ENCODE data around the gene ISG15. TPM values are rescaled to one million over a fixed set of nuclear protein-coding genes. Genes with fewer than 3 reads are reported as not detected.
A peak's percentile ranks its signal among the peaks of the same experiment; 100 is the strongest.

Gene ISG15
- total and polyA plus RNA-seq, 2 of the 13 experiments (the other 11 are each of a cell fraction or from before 2014, with no cell fraction given) = 42.1 to 54.9 TPM

DNA sequence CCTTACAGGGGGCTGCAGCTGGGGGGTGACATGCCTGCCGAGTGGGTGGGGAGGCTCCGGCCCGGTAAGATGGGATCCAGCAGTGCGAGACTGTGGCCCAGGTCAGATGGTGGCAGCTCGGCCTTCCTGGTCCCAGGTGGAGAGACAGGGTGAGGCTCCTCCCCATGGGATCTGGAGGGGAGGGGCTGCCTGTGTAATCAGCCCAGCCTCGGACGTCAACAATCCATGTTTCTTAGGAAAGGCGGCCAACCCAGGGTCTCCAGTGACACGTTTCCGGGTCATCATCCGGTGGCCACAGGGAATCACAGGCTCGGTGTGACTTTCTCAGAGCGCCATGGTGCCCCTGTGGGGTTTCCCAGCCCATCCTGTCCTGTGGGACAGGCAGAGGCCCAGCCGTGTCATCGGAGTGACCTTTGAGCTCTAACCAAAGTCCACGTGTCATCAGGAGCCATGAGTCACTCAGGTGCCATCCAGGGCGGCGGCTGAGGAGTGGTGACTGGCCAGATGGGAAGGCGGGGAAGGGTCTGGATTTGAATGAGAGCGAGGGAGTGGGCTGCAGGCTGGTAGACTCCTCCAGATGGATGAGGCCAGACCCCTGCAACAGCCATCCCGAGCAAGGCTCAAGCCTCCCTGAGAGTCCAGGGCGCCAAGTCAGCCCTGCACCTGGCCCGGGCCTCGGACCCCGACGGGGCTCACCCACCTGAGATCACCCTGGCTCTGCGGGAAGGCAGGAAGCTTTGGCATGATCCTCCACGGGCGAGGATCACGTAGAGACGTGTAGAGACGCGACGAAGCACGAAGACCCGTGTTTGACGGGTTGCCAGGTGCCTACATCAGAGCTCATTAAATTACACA, 6.8 kb upstream of the ISG15 start (continued):
- TF ChIP-seq, protein P1, sequence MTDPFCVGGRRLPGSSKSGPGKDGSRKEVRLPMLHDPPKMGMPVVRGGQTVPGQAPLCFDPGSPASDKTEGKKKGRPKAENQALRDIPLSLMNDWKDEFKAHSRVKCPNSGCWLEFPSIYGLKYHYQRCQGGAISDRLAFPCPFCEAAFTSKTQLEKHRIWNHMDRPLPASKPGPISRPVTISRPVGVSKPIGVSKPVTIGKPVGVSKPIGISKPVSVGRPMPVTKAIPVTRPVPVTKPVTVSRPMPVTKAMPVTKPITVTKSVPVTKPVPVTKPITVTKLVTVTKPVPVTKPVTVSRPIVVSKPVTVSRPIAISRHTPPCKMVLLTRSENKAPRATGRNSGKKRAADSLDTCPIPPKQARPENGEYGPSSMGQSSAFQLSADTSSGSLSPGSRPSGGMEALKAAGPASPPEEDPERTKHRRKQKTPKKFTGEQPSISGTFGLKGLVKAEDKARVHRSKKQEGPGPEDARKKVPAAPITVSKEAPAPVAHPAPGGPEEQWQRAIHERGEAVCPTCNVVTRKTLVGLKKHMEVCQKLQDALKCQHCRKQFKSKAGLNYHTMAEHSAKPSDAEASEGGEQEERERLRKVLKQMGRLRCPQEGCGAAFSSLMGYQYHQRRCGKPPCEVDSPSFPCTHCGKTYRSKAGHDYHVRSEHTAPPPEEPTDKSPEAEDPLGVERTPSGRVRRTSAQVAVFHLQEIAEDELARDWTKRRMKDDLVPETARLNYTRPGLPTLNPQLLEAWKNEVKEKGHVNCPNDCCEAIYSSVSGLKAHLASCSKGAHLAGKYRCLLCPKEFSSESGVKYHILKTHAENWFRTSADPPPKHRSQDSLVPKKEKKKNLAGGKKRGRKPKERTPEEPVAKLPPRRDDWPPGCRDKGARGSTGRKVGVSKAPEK (CRISPR knock-in tag; IDR thresholded peaks at IDR 0.05; ENCODE audit: borderline replicate concordance) = no peak
- TF ChIP-seq YY1 (IDR thresholded peaks at IDR 0.05; ENCODE audit: insufficient read depth, insufficient replicate concordance, low read depth, low read length) = peak; percentile 78
- 0 out of 2 replicates have a peak, but pooled peaks have one; percentile 31 for TF ChIP-seq MZF1 (CRISPR knock-in tag; IDR thresholded peaks at IDR 0.05; ENCODE audit: borderline replicate concordance)
- TF ChIP-seq, protein P2, sequence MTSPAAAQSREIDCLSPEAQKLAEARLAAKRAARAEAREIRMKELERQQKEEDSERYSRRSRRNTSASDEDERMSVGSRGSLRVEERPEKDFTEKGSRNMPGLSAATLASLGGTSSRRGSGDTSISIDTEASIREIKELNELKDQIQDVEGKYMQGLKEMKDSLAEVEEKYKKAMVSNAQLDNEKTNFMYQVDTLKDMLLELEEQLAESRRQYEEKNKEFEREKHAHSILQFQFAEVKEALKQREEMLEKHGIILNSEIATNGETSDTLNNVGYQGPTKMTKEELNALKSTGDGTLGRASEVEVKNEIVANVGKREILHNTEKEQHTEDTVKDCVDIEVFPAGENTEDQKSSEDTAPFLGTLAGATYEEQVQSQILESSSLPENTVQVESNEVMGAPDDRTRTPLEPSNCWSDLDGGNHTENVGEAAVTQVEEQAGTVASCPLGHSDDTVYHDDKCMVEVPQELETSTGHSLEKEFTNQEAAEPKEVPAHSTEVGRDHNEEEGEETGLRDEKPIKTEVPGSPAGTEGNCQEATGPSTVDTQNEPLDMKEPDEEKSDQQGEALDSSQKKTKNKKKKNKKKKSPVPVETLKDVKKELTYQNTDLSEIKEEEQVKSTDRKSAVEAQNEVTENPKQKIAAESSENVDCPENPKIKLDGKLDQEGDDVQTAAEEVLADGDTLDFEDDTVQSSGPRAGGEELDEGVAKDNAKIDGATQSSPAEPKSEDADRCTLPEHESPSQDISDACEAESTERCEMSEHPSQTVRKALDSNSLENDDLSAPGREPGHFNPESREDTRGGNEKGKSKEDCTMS (CRISPR knock-in tag; conservative IDR thresholded peaks at IDR 0.05) = no peak
- no peak for TF ChIP-seq FLYWCH1 (CRISPR knock-in tag; IDR thresholded peaks at IDR 0.05)
- peak; percentile 79 for TF ChIP-seq PITX1 (CRISPR knock-in tag; IDR thresholded peaks at IDR 0.05)
- TF ChIP-seq SALL2 (CRISPR knock-in tag; IDR thresholded peaks at IDR 0.05) = peak; percentile 91
- TF ChIP-seq HNF4G (IDR thresholded peaks at IDR 0.05; ENCODE audit: borderline replicate concordance, low read depth, low read length) = peak; percentile 99
- peak; percentile 100 for TF ChIP-seq HNF4G (CRISPR knock-in tag; IDR thresholded peaks at IDR 0.05; ENCODE audit: borderline replicate concordance, low read depth)
- TF ChIP-seq, protein P3, sequence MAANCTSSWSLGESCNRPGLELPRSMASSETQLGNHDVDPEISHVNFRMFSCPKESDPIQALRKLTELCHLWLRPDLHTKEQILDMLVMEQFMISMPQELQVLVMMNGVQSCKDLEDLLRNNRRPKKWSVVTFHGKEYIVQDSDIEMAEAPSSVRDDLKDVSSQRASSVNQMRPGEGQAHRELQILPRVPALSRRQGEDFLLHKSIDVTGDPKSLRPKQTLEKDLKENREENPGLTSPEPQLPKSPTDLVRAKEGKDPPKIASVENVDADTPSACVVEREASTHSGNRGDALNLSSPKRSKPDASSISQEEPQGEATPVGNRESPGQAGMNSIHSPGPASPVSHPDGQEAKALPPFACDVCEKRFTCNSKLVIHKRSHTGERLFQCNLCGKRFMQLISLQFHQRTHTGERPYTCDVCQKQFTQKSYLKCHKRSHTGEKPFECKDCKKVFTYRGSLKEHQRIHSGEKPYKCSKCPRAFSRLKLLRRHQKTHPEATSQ (CRISPR knock-in tag; IDR thresholded peaks at IDR 0.05; ENCODE audit: borderline replicate concordance) = peak; percentile 27; the same call in 1 of the 2 replicates
- TF ChIP-seq JDP2 (CRISPR knock-in tag; IDR thresholded peaks at IDR 0.05; ENCODE audit: borderline replicate concordance) = no peak
- TF ChIP-seq ZNF562 (CRISPR knock-in tag; IDR thresholded peaks at IDR 0.05; ENCODE audit: borderline replicate concordance) = no peak
- TF ChIP-seq, protein P4, sequence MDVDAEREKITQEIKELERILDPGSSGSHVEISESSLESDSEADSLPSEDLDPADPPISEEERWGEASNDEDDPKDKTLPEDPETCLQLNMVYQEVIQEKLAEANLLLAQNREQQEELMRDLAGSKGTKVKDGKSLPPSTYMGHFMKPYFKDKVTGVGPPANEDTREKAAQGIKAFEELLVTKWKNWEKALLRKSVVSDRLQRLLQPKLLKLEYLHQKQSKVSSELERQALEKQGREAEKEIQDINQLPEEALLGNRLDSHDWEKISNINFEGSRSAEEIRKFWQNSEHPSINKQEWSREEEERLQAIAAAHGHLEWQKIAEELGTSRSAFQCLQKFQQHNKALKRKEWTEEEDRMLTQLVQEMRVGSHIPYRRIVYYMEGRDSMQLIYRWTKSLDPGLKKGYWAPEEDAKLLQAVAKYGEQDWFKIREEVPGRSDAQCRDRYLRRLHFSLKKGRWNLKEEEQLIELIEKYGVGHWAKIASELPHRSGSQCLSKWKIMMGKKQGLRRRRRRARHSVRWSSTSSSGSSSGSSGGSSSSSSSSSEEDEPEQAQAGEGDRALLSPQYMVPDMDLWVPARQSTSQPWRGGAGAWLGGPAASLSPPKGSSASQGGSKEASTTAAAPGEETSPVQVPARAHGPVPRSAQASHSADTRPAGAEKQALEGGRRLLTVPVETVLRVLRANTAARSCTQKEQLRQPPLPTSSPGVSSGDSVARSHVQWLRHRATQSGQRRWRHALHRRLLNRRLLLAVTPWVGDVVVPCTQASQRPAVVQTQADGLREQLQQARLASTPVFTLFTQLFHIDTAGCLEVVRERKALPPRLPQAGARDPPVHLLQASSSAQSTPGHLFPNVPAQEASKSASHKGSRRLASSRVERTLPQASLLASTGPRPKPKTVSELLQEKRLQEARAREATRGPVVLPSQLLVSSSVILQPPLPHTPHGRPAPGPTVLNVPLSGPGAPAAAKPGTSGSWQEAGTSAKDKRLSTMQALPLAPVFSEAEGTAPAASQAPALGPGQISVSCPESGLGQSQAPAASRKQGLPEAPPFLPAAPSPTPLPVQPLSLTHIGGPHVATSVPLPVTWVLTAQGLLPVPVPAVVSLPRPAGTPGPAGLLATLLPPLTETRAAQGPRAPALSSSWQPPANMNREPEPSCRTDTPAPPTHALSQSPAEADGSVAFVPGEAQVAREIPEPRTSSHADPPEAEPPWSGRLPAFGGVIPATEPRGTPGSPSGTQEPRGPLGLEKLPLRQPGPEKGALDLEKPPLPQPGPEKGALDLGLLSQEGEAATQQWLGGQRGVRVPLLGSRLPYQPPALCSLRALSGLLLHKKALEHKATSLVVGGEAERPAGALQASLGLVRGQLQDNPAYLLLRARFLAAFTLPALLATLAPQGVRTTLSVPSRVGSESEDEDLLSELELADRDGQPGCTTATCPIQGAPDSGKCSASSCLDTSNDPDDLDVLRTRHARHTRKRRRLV (CRISPR knock-in tag; IDR thresholded peaks at IDR 0.05) = peak; percentile 67; the same call in 1 of the 2 replicates
- no peak for TF ChIP-seq PCBP2 (optimal IDR thresholded peaks at IDR 0.05; ENCODE audit: low read depth, low read length, poor library complexity, severe bottlenecking)

Measured in HepG2 (cell line).